Activated CD4-positive, alpha-beta T cell treated with anti-CD3 and anti-CD28 coated beads for 48 hours (primary cell): ENCODE results near the gene TUBG2.
"Not testable (repeated sequence)": the region's sequence is repeated elsewhere in the genome, so short reads cannot be mapped to it uniquely, and the experiment has no call there.

Source experiments
- DNase-seq: peaks from one replicate; pipeline ENCODE4 v3.0.0-alpha.2; 2020

Gene TUBG2

DNA sequence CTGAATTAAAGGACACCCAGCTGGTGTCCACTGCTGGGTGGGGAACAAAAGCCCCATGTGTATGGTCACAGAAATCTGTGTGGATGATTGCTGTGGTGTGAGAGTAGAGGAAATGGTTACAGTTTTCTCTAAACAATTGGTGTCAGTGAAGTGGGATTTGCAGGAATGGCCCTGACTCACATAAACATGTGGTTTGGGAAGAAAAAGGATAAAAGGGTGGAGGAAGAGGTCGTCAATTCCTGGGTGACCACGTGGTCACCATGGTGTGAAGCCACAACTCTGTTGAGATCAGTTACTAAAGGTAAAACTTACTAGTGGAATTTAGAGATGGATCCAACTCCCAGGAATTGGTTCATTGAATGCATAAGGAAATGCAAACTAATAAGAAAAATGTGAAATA lies 3.6 kb upstream of the TUBG2 start:
- DNase-seq: no peak

DNA sequence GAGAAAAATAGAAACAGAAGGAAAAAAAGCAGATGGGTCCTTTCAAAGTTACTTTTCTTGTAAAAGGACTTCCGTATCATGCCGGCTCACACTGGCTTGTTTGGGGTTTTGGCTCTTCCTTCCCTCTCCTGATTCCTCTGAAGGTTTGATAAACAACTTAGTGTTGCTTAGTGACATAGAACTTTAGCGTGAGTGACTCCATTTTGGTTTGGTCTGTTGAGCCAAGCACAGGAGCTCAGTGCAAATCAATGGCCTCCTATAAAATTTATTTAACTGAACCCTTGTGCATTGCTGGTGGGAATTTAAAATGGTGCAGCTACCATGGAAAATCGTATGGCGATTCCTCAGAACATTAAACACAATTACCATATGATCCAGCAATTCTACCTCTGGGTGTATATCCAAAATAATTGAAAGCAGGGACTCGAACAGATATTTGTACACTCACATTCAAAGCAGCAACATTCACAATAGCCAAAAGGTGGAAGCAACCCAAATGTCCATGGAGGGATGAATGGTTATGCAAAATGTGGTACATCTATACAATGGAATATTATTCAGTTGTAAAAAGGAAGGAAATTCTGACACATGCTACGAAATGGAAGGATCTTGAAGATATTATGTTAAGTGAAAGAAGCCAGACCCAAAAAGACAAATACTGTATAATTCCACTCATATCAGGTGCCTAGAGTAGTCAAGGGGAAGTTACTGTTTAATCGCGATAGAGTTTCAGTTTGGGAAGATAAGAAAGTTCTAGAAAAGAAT lies 1.1 kb upstream of the TUBG2 start:
- no peak for DNase-seq

DNA sequence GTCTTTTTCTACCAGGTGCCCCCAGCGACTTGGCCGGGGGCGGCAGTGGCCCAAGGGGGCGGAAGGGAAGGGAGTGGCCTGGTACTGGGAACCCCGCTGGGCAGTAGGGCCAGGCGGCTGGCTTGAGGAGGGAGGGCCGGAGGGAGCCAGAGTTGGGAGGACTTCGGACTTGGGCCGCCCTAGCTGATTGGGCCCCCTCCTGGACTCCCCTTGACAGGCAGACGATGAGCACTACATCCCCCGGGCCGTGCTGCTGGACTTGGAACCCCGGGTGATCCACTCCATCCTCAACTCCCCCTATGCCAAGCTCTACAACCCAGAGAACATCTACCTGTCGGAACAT lies 819 bp downstream of the TUBG2 start:
- not testable (repeated sequence) for DNase-seq

DNA sequence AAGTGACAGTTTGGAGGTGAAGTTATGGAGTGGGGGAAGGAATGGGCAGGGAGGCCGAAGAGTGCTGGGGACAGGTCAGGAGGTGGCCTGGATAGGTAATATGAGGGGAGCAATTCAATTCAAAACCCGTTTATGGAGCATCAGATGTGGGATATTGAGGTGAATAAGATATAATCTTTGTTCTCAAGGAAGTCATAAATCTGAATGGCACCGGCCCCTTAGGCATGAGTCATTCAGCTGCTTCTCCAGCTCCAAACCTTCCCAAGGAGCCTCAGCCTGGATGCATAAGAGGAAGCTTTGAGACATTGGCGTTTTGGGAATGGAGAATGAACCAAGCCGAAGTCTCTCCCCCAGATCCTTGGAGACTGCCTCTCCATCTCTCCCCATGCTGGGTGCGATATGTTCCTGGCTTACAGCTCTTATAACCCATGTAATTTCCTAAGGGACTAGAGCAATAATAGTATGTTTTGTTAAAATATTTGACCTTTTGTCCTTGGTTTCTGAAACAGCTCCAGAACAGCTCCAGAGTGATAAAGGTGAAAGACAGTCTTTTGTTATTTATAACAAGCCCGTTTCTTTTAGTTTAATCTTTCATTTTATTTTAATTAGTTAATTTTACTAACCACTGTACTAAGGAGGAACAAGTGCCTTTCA lies 1.7 kb downstream of the TUBG2 start:
- DNase-seq: no peak

DNA sequence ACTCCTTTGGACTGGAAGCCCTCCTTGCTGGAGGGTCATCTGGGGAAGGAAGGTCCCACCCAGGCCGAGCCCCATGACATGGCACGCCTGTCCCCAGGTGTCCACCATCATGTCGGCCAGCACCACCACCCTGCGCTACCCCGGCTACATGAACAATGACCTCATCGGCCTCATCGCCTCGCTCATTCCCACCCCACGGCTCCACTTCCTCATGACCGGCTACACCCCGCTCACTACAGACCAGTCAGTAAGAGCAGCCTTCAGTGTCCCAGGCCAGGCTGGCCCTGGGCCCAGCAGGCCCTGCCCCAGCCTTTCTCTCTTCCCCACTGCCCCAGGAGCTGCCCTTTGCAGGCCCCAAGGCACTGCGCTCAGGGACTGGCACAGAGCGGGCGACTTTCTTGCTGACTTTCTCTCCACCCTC lies 6.5 kb downstream of the TUBG2 start:
- no peak for DNase-seq

DNA sequence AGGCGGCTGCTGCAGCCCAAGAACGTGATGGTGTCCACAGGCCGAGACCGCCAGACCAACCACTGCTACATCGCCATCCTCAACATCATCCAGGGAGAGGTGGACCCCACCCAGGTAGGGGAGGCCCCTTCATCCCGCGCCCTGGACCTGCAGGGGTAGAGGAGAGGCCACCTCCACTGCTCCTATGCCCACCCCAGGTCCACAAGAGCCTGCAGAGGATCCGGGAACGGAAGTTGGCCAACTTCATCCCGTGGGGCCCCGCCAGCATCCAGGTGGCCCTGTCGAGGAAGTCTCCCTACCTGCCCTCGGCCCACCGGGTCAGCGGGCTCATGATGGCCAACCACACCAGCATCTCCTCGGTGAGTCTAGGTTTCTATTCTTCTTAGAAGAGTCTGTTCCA lies 7.0 kb downstream of the TUBG2 start:
- not testable (repeated sequence) for DNase-seq

DNA sequence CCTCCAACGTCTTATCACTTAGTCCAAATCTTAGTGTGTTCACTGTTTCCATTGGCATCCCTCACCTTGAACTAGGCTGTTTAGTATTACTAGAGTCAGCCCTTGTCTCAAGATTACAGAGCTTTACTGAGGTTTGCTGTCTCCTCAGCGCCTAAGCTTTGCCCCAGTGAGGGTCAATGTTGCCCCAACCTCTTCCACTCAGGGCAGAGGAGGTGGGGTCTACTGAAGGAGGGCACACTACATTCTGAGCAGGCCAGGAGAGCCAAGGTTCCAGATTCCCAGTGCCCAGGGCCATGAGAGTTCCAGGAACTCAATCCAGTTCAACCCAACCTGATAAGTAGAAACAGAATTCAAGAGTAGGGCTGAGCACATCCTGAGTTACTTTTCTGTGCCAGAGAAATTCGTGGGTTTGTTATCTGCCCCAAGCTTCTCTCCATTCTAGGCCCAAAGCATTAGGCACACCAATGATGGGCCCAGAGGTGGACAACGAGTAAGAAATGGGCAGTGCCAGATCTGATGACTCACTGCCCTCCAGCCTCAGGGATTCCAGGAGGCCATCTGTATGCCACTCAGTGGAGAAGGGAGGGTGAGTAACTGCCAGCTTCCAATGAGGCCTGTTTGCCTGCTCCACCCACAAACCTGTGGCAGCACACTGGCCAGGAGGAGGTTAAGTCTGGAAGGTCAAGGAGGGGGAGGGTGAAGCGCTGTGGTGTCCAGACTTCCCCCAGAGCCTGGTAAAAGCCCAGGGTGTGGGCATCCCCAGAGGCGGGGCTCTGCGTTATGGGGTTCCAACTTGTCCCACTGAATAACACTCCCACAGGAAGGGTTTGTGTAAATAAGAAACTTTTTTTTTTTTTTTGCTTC lies 8.2 kb downstream of the TUBG2 start:
- no peak for DNase-seq

DNA sequence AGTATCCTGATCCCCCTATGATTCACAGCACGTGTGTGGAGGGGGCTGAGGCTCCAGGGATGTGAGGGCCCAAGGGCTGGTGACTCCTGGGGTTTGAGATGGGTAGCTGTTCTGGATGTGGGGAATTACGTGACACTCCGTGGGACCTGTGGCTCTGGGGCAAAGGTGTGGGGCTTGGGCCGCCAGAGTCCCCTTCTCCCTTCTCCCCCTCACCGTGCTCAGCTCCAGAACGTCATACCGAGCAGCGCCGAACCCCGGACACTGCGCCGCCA lies 10.6 kb downstream of the TUBG2 start:
- no peak for DNase-seq

DNA sequence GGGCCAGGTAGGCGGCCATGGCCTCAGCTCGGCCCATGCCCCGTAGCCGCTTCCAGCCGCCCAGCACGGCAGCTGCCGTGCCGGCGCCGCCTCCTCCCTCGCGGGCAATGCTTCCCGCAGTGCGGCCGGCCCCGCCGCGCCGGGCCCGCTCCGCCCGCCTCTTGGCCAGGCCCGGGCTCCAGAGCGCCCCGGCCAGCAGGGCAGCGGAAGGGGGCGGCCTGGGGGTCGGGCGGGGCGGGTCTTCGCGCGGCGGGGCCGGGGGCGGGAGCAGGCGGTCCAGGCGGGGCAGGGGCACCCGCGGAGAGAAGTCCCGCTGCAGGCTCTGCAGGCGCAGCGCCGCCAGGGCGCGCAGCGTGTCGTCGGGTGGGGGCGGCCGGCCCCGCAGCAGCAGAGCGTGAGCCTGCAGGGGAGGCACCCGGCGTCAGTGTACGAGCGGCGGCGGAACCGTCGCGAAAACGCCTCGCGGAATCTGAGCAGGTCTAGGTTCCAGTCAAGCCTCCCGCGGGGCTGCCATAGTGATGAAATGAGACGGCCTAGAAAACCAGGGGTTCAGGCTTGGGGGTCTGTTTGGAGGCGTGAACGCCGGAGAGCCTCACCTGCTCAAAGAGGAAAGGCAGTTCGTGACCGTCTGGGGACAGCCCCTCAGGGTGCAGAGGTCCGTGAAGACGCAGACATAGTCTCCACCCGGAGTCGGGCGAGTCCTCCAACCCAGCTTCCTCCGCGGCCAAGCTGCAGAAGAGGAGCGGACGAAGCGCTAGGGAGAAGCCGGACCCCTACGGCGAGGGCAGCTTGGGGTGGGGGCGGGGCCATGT lies 11.1 kb downstream of the TUBG2 start:
- DNase-seq: peak; percentile 59

DNA sequence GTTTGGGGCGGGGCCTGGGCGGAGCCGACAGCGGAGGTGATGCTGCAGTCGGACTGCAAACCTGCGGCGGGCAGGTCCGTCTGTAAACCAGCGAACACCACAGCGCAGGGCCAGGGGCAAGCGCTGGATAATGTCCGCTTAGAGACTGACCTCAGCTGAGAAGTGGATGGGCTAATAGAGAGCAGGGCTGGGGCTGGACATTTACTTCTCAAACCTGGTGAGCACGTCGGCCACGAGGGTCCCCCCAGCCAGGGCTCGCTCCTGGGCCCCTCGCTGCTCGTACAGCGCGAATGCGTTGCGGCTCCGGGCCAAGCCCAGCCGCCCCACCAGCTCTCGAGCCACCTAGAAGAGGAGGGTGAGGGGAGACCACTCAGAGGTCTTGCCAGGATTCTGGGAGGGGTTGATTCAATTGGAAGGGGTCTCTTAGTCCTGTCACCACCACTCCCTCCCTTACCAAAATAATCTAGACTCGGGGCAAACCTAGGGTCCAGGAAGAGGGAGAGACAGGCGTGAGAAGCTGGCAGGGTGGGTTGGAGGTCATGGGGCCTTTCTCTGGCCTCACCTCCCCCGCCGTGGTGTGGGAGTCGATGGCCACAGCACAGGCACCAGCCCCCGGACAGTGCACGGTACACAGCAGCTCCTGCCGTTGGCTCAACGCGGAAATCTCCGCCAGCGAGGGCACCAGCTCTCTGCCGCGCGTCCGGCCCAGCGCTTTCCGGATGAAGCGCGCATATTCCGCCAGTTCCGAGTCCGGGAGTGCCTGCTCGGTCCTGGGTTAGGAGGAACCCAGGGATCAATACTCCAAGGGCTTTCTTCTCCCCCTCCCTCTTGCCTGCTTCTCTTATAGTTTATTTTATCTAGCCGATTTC lies 11.9 kb downstream of the TUBG2 start:
- DNase-seq: no peak

DNA sequence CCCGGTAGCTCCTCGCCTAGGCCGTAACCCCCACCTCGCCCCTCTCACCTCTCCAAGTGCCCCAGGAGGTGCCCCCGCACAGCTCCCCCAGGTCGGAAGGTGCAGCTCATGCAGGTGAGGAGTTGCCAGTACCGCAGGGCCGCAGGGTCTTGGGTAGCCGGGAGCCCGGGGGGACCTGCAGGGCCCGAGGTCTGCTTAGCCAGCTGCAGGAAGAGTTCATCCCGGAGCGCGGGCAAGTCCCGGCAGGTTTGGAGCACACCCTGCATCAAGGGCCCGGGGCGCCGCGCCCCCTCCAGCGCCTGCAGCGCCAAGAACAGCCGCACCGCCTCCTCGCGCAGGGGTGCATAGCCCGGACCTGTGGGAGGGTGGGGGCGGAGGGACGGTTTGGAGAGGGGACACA lies 13.0 kb downstream of the TUBG2 start:
- no peak for DNase-seq

DNA sequence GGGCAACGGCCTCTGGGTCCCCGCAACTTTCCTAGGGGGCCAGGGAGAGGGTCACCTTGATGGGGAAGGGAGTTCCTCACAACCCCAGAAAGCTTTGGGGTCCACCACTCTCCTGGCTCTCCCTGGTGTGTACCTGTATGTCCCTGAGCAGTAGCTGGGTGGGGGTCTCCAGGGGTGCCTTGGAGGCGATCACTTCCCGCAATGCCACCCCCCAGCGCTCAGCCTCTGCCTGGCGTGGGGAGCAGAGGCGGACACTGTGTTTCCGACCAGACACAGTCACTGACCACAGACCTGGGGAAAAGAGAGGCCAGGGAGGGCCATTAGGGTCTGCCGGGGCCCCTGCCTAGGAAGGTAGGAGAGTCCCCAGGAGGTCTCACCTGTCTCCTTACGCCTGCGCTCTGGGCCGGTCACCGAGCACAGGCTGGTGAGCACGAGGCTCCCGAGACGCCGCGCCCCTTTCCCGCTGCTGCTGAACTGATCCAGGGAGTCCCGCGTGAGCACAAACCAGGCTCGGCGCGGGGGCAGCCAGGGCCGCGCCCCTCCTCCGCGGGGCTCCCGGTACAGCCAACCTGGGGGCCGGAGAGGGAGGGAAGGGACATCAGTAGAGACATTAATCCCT lies 14.3 kb downstream of the TUBG2 start:
- DNase-seq: no peak

DNA sequence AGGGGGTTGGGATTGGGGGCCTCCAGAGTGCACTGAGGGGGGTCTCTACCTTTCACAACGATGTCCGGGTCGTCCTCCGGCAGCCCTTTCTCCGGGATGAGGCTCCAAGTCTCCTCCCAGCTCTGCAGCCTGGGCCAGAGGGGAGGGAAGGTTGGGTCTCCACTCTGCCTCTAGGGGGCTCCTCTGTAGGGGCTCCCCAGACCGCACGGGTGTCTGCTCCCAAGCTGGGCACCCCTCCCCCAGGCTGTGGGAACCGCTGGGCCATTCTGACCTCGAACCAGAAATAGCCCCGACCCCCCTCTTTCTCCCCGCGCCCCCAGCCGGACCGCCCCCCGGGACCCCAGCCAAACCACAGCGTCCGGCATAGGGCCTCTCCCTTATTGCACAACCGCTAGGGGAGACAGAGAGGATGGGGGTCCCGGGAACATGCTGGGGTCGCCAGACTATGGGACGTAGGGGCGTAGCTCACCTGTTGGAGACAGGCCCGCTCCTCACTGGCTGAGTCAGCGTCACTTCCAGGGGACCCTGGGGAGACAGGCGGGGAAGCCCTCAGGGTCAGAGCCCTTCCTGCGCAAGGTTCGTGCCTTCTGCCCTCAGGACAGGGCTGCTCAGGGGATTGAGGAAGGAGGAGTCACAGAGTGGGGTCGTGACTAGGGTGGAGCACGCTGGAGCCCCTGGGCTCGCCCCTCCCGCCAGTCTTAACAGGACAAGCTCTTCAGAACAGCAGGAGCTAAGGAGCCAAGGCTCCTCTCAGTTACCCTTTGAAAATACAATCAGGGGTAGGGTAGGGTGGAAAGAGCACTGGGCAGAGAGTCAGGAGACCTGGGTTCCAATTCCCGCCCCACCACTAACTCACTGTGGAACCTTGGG lies 15.0 kb downstream of the TUBG2 start:
- DNase-seq: no peak

DNA sequence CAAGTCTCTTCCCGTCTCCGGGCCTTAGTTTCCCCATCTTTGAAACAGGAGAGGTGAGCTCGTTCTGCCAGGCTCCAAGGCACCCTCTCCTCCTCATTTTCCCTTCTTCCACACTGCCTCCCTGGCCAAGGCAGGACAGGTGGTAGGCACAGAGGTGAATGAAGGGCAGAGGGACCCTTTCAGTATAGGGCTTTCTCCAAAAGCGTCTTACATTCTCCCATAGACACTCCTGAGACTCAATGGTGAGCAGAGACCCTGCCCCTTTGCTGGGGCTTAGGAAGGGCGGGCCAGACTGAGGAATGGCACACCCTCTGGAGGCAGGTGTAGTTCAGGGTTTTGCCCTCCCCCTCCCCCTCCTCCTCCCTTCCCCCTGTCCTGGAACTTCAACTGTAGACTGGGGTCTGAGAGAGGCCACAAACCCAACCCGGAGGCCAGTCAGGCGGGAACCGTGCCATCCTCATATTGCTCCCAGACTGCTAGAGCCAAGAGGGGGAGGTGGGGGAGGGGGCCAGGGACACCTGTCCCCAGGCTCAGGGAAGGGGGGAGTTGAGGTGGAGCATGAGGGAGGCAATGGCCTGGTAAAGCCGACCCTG lies 15.8 kb downstream of the TUBG2 start:
- no peak for DNase-seq

DNA sequence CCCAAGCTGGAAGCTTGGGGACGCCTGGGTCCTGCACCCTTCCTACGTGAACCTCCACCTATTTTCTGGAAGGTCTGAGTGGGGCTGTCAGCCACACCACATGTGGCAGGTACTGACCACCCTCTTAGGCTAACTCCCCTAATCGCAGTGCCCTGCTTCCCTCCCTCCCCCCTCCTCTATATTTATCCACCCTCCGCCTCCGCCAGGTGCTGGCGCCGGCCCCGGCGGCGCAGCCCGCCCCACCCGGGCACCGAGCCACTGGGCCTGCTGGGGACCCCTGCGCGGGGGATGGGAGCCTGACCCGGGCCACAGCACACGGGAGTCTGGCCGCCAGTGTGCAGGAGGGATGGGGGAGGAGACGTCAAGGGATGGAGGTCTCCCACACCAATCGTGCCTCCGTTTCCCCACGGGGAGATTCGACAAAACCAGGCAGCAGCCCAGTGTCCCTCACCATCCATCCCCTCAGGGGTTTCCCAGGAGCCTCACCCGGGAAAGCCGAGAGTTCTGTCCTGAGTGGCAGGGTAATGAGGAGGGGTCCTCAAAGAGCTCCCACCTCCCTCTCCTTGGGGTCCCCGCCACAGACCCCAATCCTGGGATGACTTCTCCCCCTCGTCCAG lies 16.4 kb downstream of the TUBG2 start:
- DNase-seq: no peak

DNA sequence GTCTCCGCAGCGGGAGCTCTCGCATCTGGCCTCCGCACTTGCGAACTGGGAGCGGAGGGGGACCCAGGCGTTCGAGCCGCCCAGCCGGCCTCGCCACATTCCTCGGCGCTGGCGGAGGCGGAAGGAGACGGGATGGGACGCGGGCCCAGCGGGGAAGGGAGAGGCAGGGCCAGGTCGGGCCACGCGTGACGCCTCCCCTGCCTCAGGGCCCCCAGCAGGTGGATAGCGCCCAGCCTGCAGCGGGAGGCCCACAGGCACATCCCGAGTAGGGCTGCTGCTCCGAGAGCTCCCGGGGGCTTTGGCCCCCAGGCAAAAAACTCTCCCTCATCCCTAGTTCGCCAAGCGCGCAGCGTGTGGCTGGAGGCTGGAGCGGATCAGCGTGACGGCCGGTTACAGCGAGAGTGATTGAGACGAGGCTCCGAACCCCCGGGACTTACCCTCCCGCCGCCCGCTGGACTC lies 16.9 kb downstream of the TUBG2 start:
- DNase-seq: no peak

DNA sequence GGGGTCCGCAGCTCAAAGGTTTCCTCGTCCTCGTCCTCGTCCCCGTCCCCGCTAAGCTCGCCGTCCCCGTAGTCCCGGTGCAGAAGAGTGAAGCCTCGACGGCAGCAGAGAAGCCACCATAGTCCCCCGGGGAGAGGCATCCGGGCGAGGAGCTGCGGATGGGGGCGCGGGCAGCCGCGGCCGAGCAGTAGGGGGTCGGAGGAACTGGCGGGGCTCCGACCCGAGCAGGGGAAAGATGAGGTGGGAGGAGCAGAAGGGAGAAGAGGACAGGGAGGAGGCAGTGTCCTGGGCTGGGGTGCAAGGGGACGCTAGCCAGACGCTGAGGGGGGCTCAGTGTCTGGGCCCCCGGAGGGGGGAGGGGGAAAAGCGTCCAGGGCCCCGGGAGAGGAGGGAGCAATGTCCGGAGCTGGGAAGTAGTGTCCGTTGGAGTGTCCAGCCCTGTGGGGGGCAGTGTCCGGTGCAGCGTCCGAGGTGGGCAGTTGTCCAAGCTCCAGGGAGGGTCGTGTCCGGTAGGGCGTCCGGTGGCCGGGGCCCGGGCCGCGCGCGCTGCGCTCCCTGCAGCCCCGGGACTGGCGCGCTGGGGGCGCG lies 17.4 kb downstream of the TUBG2 start, which contains the start of gene PLEKHH3:
TSS of gene PLEKHH3 (minus strand) at position 571 of the 588 bp plus-strand sequence. CDS start at position 140, 431 bp downstream.
- DNase-seq: no peak

DNA sequence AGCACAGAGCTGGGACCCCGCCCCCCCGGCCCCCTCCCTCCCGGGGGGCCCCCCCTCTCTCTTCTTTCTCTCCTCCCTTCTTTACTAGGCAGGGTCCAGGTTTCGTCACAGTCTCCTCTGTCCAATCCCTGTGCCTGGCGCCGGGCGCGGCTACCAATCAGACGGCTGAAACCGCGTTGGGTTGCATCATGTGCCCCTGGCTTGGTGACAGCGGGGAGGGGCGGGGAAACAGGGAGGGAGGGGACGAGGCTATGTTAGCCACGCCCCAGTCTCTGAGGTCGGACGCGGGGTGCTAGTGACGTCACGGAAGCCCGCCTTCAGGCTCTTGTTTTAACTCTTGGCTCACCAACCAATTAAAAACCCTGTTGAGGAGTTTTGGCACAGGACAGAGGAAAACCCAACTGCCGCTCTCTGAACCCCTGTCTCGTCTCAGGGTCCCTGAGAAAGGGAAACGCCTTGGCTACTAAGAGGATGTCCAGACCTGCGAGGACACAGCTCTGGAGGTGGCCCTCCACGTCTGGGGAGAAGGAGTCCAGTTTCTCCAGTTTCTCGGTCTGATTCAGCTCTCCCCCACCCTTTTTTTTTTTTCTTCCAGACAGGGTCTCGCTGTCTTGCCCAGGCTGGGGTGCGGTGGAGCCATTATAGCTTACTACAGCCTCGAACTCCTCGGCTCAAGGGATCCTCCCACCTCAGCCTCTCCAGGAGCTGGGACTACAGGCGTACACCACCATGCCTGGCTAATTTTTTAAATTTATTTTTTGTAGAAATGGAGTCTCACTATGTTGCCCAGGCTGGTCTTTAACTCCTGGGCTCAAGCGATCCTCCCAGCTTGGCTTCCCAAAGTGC lies 18.2 kb downstream of the TUBG2 start:
- peak; percentile 100 for DNase-seq
